Gastroesophageal sphincter (tissue), 4 donors: ENCODE results near the gene PRKAG2. TPM values are rescaled to one million over a fixed set of nuclear protein-coding genes. Genes with fewer than 3 reads are reported as not detected.
"Not testable (repeated sequence)": the region's sequence is repeated elsewhere in the genome, so short reads cannot be mapped to it uniquely, and the experiment has no call there.

ENCODE experiments used
- ATAC-seq: fragments of 150-250 bp; one replicate; pipeline ENCODE4 v1.9.1; 2016; ENCODE audit warnings: mild to moderate bottlenecking, moderate library complexity
- H3K27ac ChIP-seq, 4 donors: fragments of 200-600 bp; sonication (generic) in 3 of 4; 1 replicate in 3 of 4; 2 replicates in 1 of 4; pipeline ENCODE4 v1.5.1; 2016 to 2019
- H3K27me3 ChIP-seq: fragments of 200-600 bp; sonication (generic); one replicate; pipeline ENCODE4 v1.5.1; 2019
- H3K36me3 ChIP-seq, 2 donors: fragments of 200-600 bp; sonication (generic); one replicate each; pipeline ENCODE4 v1.5.1; 2019; ENCODE audit warnings: control low read depth in 1 of 2
- H3K4me1 ChIP-seq, 3 donors: fragments of 200-600 bp; sonication (generic); 1 replicate in 2 of 3; 2 replicates in 1 of 3; pipeline ENCODE4 v1.5.1; 2016 to 2019; ENCODE audit warnings: control low read depth in 2 of 3
- H3K4me3 ChIP-seq, 2 donors: fragments of 200-600 bp; sonication (generic); one replicate each; pipeline ENCODE4 v1.5.1; 2019; ENCODE audit warnings: mild to moderate bottlenecking in 1 of 2, moderate library complexity in 1 of 2
- H3K9me3 ChIP-seq, 3 donors: fragments of 200-600 bp; sonication (generic); one replicate each; pipeline ENCODE4 v1.5.1; 2017 to 2019; ENCODE audit warnings: control low read depth in 2 of 3
- CTCF ChIP-seq, 4 experiments: fragments of 200-600 bp in 2 of 4; fragments of 450-650 bp in 2 of 4; sonication (generic) in 1 of 4; IDR thresholded peaks; one replicate each; pipeline ENCODE4 v1.5.1; 2017 to 2019; ENCODE audit warnings: antibody characterized with exemption in 4 of 4, mild to moderate bottlenecking in 2 of 4, moderate library complexity in 2 of 4
- EP300 ChIP-seq: sonication (generic); formaldehyde crosslinking; IDR thresholded peaks from one replicate; pipeline ENCODE4 v1.6.1; 2017; ENCODE audit warnings: antibody characterized with exemption, mild to moderate bottlenecking
- POLR2A ChIP-seq, 2 donors: fragments of 450-650 bp; IDR thresholded peaks; one replicate each; pipeline ENCODE4 v1.6.1; 2017; ENCODE audit warnings: antibody characterized with exemption in 2 of 2, mild to moderate bottlenecking in 2 of 2, moderate library complexity in 1 of 2
- POLR2AphosphoS5 ChIP-seq: sonication (generic); formaldehyde crosslinking; IDR thresholded peaks from one replicate; pipeline ENCODE4 v1.6.1; 2017; ENCODE audit warnings: antibody characterized with exemption
- WGBS, 2 donors: methylation state at CpG; one replicate each; pipeline ENCODE4 v1.1.5; 2018; ENCODE audit warnings: low coverage in 1 of 2; 5-methylcytosine and 5-hydroxymethylcytosine counted together
- total RNA-seq, 4 donors: library from RNA; depleted of rRNA; stranded (reverse); fragments of >200 nt; gene quantifications; one replicate each; pipeline ENCODE4 v1.1.0, GENCODE V29; 2016

The PRKAG2 gene
- total RNA-seq, 4 donors from 2014 or later: 48.9 to 89.0 (median 75.7) TPM

DNA sequence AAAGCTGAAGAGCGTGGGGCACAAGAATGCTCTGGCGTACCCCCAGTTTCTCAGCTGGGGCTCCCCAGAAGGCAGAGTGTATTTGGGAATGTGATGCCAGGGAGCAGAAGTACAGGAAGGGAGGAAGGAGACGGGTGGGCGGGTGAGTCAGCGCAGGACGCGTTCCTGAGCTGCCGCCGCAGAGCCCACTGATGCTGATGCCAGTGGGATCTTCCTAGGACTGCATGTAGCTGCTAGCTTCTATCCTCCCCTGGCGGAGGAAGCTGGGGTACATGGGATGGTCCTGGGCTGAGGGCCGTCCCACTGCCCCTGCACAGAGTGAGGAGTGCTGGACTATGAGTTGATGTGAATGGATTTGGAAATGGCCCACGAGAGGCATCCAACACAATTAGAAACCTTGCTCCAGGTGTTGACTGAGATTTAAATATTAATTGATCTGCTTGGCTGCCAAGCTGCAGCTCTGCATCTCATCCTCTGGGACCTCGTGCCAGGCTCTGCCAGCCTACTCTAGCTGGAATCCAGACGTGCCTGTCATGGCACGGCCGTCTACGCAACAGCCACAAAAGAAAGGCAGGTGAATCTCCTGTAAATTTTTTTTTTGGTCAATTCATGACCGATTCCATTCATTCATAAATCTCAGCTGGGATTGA, 291.0 kb downstream of the PRKAG2 start:
- H3K27ac ChIP-seq: no peak overlapping the region
- 73 to 100% methylated on average over 2 to 11 of the region's 18 CpGs for WGBS, 2 donors

GRCh38 chr7:151581741-151582140, 295.2 kb downstream of the PRKAG2 start:
- no peak overlapping the region for H3K4me3 ChIP-seq

More for the DNA sequence above, 291.0 kb downstream of the PRKAG2 start:
- H3K9me3 ChIP-seq: no peaks in the 10 kb centered on the region
- TF ChIP-seq CTCF (IDR thresholded peaks at IDR 0.05) (no peak), POLR2AphosphoS5 (no peak), EP300 (no peak), POLR2A (IDR thresholded peaks at IDR 0.05) (no peak)
- ATAC-seq: no peak
- H3K27me3 ChIP-seq: no peaks in the 10 kb centered on the region
- H3K4me1 ChIP-seq: no peaks in the 10 kb centered on the region
- H3K36me3 ChIP-seq: peaks cover 0 to 17% of the 10 kb centered on the region in 2 donors
- no peak overlapping the region for H3K4me3 ChIP-seq

GRCh38 chr7:151579644-151580043, 297.3 kb downstream of the PRKAG2 start:
- Histone ChIP-seq H3K9me3 (peaks cover 0 to 13% (median 0%) of the 10 kb centered on the region in 3 donors), H3K4me3 (no peak overlapping the region), H3K27ac (no peak overlapping the region), H3K27me3 (no peaks in the 10 kb centered on the region), H3K36me3 (no peaks in the 10 kb centered on the region), H3K4me1 (no peaks in the 10 kb centered on the region)
- WGBS, 2 donors: 91 to 96% methylated on average over 2 of the region's 2 CpGs
- ATAC-seq: no peak
- no peak for TF ChIP-seq CTCF (IDR thresholded peaks at IDR 0.05)
- no peak for TF ChIP-seq EP300
- no peak for TF ChIP-seq POLR2A (IDR thresholded peaks at IDR 0.05)
- no peak for TF ChIP-seq POLR2AphosphoS5

More at GRCh38 chr7:151581741-151582140, 295.2 kb downstream of the PRKAG2 start:
- Histone ChIP-seq H3K9me3 (peaks cover 0 to 13% (median 0%) of the 10 kb centered on the region in 3 donors), H3K4me1 (no peaks in the 10 kb centered on the region), H3K27ac (no peak overlapping the region), H3K27me3 (no peaks in the 10 kb centered on the region), H3K36me3 (peaks cover 0 to 11% of the 10 kb centered on the region in 2 donors)
- WGBS, 2 donors: 88 to 92% methylated on average over 6 to 8 of the region's 8 CpGs
- ATAC-seq: no peak
- TF ChIP-seq POLR2A (IDR thresholded peaks at IDR 0.05): no peak
- TF ChIP-seq CTCF (IDR thresholded peaks at IDR 0.05): no peak
- TF ChIP-seq POLR2AphosphoS5: no peak
- TF ChIP-seq EP300: no peak

GRCh38 chr7:151575410-151575809, 301.5 kb downstream of the PRKAG2 start:
- no peak for ATAC-seq
- Histone ChIP-seq H3K27ac (no peak overlapping the region), H3K36me3 (peaks cover 0 to 12% of the 10 kb centered on the region in 2 donors), H3K27me3 (no peaks in the 10 kb centered on the region), H3K9me3 (peaks cover 0 to 13% (median 0%) of the 10 kb centered on the region in 3 donors), H3K4me1 (no peaks in the 10 kb centered on the region), H3K4me3 (no peak overlapping the region)
- no peak for TF ChIP-seq CTCF (IDR thresholded peaks at IDR 0.05)
- TF ChIP-seq POLR2AphosphoS5: no peak
- 70 to 83% methylated on average over 5 to 7 of the region's 7 CpGs for WGBS, 2 donors

- not testable (repeated sequence) for ATAC-seq, H3K27ac ChIP-seq, H3K4me3 ChIP-seq, H3K4me1 ChIP-seq, H3K9me3 ChIP-seq, H3K27me3 ChIP-seq
- WGBS, 2 donors: 78% methylated on average over 2 to 3 of the region's 3 CpGs
- H3K36me3 ChIP-seq: peaks cover 0 to 29% of the 10 kb centered on the region in 2 donors
Measured at GRCh38 chr7:151573046-151573445, 303.9 kb downstream of the PRKAG2 start.
